ENCODE measurements around the gene NADSYN1. TPM values are rescaled to one million over a fixed set of nuclear protein-coding genes. Genes with fewer than 3 reads are reported as not detected.

NADSYN1 gene
- total RNA-seq, 1 experiment from 2014 or later = 45.1 TPM

DNA sequence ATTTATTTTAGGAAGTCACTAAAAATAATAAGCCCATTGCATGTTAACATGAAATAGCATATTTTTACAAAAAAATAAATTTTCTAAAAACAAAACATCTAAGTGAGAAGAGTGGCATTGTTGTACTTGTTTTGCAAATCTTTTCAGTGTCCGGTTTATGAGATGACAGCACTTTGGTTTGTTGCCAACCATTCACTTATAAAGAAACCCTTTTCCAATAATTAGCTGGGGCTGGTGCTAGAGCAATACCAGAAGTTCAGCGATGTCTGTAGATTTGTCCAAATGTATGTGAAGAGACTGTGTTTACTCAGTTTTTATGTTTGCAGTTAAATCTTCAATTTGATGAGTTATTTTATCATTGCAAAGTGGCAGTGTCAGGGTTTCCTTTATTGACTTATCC is 52.0 kb downstream of the NADSYN1 start:
- CTCF ChIA-PET = interaction anchor here (1.4 to 3.0 kb wide), 4 partner anchors 57 to 75 kb away, joined by 3 to 11 read pairs (median 4); partner anchors contain the start of gene DHCR7
- H3K36me3 Mint-ChIP-seq = peaks cover 46% of the 10 kb centered on the region
- no peak for DNase-seq (ENCODE audit: low spot score)
- no peak overlapping the region for H3K27ac Mint-ChIP-seq
- peaks cover 9% of the 10 kb centered on the region for H3K27me3 Mint-ChIP-seq (ENCODE audit: low read depth)
- peaks cover 35% of the 10 kb centered on the region for H3K9me3 Mint-ChIP-seq
- H3K4me3 Mint-ChIP-seq = no peak overlapping the region
- ATAC-seq = no peak
- peaks cover 22% of the 10 kb centered on the region for H3K4me1 Mint-ChIP-seq
- POLR2A ChIA-PET = no interaction called here
- TF ChIP-seq, protein P1, sequence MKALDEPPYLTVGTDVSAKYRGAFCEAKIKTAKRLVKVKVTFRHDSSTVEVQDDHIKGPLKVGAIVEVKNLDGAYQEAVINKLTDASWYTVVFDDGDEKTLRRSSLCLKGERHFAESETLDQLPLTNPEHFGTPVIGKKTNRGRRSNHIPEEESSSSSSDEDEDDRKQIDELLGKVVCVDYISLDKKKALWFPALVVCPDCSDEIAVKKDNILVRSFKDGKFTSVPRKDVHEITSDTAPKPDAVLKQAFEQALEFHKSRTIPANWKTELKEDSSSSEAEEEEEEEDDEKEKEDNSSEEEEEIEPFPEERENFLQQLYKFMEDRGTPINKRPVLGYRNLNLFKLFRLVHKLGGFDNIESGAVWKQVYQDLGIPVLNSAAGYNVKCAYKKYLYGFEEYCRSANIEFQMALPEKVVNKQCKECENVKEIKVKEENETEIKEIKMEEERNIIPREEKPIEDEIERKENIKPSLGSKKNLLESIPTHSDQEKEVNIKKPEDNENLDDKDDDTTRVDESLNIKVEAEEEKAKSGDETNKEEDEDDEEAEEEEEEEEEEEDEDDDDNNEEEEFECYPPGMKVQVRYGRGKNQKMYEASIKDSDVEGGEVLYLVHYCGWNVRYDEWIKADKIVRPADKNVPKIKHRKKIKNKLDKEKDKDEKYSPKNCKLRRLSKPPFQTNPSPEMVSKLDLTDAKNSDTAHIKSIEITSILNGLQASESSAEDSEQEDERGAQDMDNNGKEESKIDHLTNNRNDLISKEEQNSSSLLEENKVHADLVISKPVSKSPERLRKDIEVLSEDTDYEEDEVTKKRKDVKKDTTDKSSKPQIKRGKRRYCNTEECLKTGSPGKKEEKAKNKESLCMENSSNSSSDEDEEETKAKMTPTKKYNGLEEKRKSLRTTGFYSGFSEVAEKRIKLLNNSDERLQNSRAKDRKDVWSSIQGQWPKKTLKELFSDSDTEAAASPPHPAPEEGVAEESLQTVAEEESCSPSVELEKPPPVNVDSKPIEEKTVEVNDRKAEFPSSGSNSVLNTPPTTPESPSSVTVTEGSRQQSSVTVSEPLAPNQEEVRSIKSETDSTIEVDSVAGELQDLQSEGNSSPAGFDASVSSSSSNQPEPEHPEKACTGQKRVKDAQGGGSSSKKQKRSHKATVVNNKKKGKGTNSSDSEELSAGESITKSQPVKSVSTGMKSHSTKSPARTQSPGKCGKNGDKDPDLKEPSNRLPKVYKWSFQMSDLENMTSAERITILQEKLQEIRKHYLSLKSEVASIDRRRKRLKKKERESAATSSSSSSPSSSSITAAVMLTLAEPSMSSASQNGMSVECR (CRISPR knock-in tag; IDR thresholded peaks at IDR 0.05; ENCODE audit: borderline replicate concordance) = no peak
- TF ChIP-seq PRRX2 (CRISPR knock-in tag; IDR thresholded peaks at IDR 0.05) = no peak
- TF ChIP-seq, protein P2, sequence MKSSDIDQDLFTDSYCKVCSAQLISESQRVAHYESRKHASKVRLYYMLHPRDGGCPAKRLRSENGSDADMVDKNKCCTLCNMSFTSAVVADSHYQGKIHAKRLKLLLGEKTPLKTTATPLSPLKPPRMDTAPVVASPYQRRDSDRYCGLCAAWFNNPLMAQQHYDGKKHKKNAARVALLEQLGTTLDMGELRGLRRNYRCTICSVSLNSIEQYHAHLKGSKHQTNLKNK (CRISPR knock-in tag; IDR thresholded peaks at IDR 0.05) = no peak
- no peak for TF ChIP-seq JUN (CRISPR knock-in tag; IDR thresholded peaks at IDR 0.05)
- no peak for TF ChIP-seq TP53 (CRISPR knock-in tag; IDR thresholded peaks at IDR 0.05)
- TF ChIP-seq ETV6 (CRISPR knock-in tag; IDR thresholded peaks at IDR 0.05) = no peak
- TF ChIP-seq GRHL2 (CRISPR knock-in tag; IDR thresholded peaks at IDR 0.05; ENCODE audit: insufficient replicate concordance, severe bottlenecking) = no peak
- TF ChIP-seq, protein P3, sequence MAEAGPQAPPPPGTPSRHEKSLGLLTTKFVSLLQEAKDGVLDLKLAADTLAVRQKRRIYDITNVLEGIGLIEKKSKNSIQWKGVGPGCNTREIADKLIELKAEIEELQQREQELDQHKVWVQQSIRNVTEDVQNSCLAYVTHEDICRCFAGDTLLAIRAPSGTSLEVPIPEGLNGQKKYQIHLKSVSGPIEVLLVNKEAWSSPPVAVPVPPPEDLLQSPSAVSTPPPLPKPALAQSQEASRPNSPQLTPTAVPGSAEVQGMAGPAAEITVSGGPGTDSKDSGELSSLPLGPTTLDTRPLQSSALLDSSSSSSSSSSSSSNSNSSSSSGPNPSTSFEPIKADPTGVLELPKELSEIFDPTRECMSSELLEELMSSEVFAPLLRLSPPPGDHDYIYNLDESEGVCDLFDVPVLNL (CRISPR knock-in tag; IDR thresholded peaks at IDR 0.05; ENCODE audit: borderline replicate concordance, low read depth) = no peak
- TF ChIP-seq NFYB (CRISPR knock-in tag; conservative IDR thresholded peaks at IDR 0.05; ENCODE audit: low read depth) = no peak
- TF ChIP-seq, protein P4, sequence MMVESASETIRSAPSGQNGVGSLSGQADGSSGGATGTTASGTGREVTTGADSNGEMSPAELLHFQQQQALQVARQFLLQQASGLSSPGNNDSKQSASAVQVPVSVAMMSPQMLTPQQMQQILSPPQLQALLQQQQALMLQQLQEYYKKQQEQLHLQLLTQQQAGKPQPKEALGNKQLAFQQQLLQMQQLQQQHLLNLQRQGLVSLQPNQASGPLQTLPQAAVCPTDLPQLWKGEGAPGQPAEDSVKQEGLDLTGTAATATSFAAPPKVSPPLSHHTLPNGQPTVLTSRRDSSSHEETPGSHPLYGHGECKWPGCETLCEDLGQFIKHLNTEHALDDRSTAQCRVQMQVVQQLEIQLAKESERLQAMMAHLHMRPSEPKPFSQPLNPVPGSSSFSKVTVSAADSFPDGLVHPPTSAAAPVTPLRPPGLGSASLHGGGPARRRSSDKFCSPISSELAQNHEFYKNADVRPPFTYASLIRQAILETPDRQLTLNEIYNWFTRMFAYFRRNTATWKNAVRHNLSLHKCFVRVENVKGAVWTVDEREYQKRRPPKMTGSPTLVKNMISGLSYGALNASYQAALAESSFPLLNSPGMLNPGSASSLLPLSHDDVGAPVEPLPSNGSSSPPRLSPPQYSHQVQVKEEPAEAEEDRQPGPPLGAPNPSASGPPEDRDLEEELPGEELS (CRISPR knock-in tag; IDR thresholded peaks at IDR 0.05) = no peak
- TF ChIP-seq, protein P5, sequence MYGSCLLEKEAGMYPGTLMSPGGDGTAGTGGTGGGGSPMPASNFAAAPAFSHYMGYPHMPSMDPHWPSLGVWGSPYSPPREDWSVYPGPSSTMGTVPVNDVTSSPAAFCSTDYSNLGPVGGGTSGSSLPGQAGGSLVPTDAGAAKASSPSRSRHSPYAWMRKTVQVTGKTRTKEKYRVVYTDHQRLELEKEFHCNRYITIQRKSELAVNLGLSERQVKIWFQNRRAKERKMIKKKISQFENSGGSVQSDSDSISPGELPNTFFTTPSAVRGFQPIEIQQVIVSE (CRISPR knock-in tag; IDR thresholded peaks at IDR 0.05; ENCODE audit: borderline replicate concordance) = no peak
- TF ChIP-seq, protein P6, sequence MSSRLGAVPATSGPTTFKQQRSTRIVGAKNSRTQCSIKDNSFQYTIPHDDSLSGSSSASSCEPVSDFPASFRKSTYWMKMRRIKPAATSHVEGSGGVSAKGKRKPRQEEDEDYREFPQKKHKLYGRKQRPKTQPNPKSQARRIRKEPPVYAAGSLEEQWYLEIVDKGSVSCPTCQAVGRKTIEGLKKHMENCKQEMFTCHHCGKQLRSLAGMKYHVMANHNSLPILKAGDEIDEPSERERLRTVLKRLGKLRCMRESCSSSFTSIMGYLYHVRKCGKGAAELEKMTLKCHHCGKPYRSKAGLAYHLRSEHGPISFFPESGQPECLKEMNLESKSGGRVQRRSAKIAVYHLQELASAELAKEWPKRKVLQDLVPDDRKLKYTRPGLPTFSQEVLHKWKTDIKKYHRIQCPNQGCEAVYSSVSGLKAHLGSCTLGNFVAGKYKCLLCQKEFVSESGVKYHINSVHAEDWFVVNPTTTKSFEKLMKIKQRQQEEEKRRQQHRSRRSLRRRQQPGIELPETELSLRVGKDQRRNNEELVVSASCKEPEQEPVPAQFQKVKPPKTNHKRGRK (CRISPR knock-in tag; IDR thresholded peaks at IDR 0.05; ENCODE audit: borderline replicate concordance) = no peak
- TF ChIP-seq CREB1 (CRISPR knock-in tag; IDR thresholded peaks at IDR 0.05) = no peak
- no peak for TF ChIP-seq GTF2I (CRISPR knock-in tag; conservative IDR thresholded peaks at IDR 0.05)
- no peak for TF ChIP-seq RORB (CRISPR knock-in tag; IDR thresholded peaks at IDR 0.05)

DNA sequence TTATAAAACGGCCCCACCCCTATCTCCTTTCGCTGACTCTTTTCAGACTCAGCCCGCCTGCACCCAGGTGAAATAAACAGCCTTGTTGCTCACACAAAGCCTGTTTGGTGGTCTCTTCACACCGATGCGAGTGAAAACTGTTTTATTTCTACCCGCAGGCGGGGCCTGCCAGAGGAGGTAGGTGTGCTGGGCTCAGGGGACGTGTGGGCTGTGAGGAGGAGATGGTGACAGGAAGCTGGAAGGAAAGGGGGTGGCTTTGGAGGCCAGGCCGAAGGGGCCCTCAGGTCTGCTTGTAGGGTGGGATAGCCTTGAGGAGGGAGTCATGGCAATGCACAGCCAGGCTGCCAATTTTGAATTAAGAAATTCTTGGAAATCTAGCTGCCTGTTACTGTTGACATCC is 52.8 kb downstream of the NADSYN1 start:
- H3K4me1 Mint-ChIP-seq = peaks cover 22% of the 10 kb centered on the region
- ATAC-seq (peak; percentile 48; the same call in 1 of the 2 replicates), DNase-seq (ENCODE audit: low spot score) (no peak)
- ChIA-PET POLR2A (no interaction called here), CTCF (interaction anchor here (0.9 to 3.0 kb wide), 4 partner anchors 57 to 74 kb away, joined by 3 to 11 read pairs (median 4); partner anchors contain the start of gene DHCR7)
- peak overlapping the region; percentile 51 for H3K27ac Mint-ChIP-seq
- H3K4me3 Mint-ChIP-seq = no peak overlapping the region
- peaks cover 49% of the 10 kb centered on the region for H3K36me3 Mint-ChIP-seq
- peaks cover 43% of the 10 kb centered on the region for H3K9me3 Mint-ChIP-seq
- H3K27me3 Mint-ChIP-seq (ENCODE audit: low read depth) = peaks cover 16% of the 10 kb centered on the region
- TF ChIP-seq, protein P7, sequence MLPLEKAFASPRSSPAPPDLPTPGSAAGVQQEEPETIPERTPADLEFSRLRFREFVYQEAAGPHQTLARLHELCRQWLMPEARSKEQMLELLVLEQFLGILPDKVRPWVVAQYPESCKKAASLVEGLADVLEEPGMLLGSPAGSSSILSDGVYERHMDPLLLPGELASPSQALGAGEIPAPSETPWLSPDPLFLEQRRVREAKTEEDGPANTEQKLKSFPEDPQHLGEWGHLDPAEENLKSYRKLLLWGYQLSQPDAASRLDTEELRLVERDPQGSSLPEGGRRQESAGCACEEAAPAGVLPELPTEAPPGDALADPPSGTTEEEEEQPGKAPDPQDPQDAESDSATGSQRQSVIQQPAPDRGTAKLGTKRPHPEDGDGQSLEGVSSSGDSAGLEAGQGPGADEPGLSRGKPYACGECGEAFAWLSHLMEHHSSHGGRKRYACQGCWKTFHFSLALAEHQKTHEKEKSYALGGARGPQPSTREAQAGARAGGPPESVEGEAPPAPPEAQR (CRISPR knock-in tag; IDR thresholded peaks at IDR 0.05) = no peak
- TF ChIP-seq RELA (CRISPR knock-in tag; IDR thresholded peaks at IDR 0.05; ENCODE audit: borderline replicate concordance) (no peak), ZNF263 (CRISPR knock-in tag; IDR thresholded peaks at IDR 0.05; ENCODE audit: low read depth) (no peak), ATF1 (CRISPR knock-in tag; IDR thresholded peaks at IDR 0.05) (no peak), ZNF396 (CRISPR knock-in tag; IDR thresholded peaks at IDR 0.05; ENCODE audit: borderline replicate concordance) (no peak)
- TF ChIP-seq, protein P8, sequence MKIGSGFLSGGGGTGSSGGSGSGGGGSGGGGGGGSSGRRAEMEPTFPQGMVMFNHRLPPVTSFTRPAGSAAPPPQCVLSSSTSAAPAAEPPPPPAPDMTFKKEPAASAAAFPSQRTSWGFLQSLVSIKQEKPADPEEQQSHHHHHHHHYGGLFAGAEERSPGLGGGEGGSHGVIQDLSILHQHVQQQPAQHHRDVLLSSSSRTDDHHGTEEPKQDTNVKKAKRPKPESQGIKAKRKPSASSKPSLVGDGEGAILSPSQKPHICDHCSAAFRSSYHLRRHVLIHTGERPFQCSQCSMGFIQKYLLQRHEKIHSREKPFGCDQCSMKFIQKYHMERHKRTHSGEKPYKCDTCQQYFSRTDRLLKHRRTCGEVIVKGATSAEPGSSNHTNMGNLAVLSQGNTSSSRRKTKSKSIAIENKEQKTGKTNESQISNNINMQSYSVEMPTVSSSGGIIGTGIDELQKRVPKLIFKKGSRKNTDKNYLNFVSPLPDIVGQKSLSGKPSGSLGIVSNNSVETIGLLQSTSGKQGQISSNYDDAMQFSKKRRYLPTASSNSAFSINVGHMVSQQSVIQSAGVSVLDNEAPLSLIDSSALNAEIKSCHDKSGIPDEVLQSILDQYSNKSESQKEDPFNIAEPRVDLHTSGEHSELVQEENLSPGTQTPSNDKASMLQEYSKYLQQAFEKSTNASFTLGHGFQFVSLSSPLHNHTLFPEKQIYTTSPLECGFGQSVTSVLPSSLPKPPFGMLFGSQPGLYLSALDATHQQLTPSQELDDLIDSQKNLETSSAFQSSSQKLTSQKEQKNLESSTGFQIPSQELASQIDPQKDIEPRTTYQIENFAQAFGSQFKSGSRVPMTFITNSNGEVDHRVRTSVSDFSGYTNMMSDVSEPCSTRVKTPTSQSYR (CRISPR knock-in tag; IDR thresholded peaks at IDR 0.05) = no peak

Data from WTC11 (cell line).